GM12892 (cell line): ENCODE data around the gene ACY1.

ENCODE experiments used
- POLR2A ChIP-seq: IDR thresholded peaks from 2 replicates; pipeline ENCODE4 v1.6.1; 2011; ENCODE audit warnings: low read depth, low read length, control low read depth
- POLR2AphosphoS5 ChIP-seq: IDR thresholded peaks from 2 replicates; pipeline ENCODE4 v1.6.1; 2011; ENCODE audit warnings: low read depth, low read length, control low read depth
- TAF1 ChIP-seq: IDR thresholded peaks from 2 replicates; pipeline ENCODE4 v1.6.1; 2011; ENCODE audit warnings: low read depth, mild to moderate bottlenecking, control low read depth, low read length, borderline replicate concordance

DNA sequence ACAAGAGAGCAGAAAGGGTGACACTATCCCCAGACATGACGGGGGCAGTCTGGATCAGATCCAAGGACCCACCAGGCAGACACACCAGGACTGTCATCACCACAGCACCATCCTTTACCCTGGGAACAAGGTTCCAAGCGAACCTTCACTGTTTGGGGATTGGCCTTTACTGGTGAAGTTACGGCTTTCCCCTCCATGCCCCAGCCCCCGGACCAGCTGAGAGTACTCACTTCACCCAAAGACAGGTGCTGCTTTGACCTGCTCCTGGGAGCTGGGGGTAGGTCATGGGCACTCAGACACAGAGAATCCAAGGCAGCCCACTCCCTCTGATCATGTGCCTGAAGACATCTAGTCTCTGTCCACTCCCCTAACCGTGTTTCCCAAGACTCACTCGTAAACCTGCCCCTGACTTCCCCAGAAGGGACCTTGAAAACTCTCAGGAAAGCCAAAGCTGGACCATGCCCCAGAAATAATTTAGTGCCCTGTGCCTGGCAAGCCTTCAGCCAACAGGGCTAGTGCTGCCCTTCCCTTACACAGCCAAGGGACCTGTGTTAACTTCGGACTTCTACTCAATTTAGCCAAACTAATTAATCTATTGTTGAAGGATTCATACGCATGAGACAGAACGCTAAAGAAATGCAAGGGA is 44.4 kb upstream of the ACY1 start:
- TF ChIP-seq POLR2AphosphoS5 (no peak), POLR2A (no peak), TAF1 (no peak)
